ENCODE data around the gene CILP.

CILP gene

DNA sequence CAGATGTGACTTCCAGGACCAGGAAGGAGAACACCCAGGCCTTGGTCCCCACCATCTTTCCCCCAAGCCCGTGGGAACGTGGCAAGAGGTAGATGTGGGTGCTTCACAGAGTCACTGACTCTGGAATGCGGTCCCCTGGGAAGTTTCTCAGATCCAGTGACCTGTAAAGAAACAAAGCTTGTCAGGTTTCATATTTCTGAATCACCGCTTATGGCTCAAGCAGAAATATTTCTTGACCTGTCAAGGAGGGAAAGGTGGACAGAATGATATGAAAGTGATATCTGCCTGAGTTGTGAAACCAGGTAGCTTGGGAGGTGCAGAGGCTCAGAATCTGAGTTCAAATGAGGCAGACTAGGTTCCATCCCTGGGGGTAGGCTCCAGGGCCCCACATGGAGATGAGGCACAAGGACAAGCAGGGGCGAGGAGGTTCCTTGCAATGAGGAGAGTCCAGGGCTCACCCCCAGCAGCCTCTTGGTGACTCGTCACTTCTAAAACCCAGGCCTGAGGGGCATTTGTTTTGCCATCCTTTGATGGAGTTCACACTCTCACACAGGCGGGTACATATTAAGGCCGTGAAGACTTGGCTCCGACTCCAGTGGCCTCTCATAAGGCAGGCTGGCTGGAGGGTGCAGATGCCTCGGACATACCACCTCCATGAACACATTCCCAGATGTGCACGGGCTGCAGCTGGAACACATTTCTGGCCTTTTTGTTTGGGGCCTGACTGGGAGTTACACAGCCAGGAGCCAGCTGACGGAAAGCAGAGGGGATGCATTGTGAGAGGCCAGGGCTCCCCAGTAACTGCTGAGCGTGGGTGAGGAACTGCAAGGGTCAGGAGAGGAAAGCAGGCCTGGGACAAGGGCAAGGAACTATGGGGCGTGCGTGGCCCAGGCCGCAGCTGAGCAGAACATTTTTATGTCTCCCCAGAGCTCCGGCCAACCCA lies 1.3 kb downstream of the CILP start:
- Histone ChIP-seq H3K27me3 (ENCODE audit: low read length) (no peaks in the 10 kb centered on the region), H3K9ac (ENCODE audit: low read length) (no peak overlapping the region), H3K27ac (ENCODE audit: low read depth, low read length) (no peak overlapping the region), H4K20me1 (ENCODE audit: low read depth, low read length) (no peaks in the 10 kb centered on the region), H2AFZ (ENCODE audit: low read depth, low read length, severe bottlenecking) (no peak overlapping the region), H3K4me3 (ENCODE audit: insufficient read depth, low read length, poor library complexity, severe bottlenecking) (no peak overlapping the region), H3K4me2 (ENCODE audit: low read depth, low read length, poor library complexity, severe bottlenecking) (no peak overlapping the region), H3K9me3 (ENCODE audit: insufficient read depth, low read length) (no peaks in the 10 kb centered on the region), H3K9me2 (replicated peaks; ENCODE audit: insufficient read depth, low read length) (no peaks in the 10 kb centered on the region), H3K36me3 (ENCODE audit: low read length) (no peaks in the 10 kb centered on the region), H3K79me2 (ENCODE audit: insufficient read depth, low read length) (no peaks in the 10 kb centered on the region), H3F3A (ENCODE audit: insufficient read depth) (no peaks in the 10 kb centered on the region)
- TF ChIP-seq EZH2phosphoT487 (conservative IDR thresholded peaks at IDR 0.05; ENCODE audit: low read length): no peak
- TF ChIP-seq, protein P1, sequence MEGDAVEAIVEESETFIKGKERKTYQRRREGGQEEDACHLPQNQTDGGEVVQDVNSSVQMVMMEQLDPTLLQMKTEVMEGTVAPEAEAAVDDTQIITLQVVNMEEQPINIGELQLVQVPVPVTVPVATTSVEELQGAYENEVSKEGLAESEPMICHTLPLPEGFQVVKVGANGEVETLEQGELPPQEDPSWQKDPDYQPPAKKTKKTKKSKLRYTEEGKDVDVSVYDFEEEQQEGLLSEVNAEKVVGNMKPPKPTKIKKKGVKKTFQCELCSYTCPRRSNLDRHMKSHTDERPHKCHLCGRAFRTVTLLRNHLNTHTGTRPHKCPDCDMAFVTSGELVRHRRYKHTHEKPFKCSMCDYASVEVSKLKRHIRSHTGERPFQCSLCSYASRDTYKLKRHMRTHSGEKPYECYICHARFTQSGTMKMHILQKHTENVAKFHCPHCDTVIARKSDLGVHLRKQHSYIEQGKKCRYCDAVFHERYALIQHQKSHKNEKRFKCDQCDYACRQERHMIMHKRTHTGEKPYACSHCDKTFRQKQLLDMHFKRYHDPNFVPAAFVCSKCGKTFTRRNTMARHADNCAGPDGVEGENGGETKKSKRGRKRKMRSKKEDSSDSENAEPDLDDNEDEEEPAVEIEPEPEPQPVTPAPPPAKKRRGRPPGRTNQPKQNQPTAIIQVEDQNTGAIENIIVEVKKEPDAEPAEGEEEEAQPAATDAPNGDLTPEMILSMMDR (IDR thresholded peaks at IDR 0.05; ENCODE audit: insufficient read depth, low read length, poor library complexity, severe bottlenecking): no peak

GRCh38 chr15:65208647-65209046 lies 2.6 kb downstream of the CILP start:
- no peaks in the 10 kb centered on the region for H3K27me3 ChIP-seq (ENCODE audit: low read length)
- no peaks in the 10 kb centered on the region for H3K36me3 ChIP-seq (ENCODE audit: low read length)
- H3K9ac ChIP-seq (ENCODE audit: low read length): no peak overlapping the region
- no peak overlapping the region for H3K4me3 ChIP-seq (ENCODE audit: insufficient read depth, low read length, poor library complexity, severe bottlenecking)
- H3F3A ChIP-seq (ENCODE audit: insufficient read depth): no peaks in the 10 kb centered on the region
- TF ChIP-seq, protein P1 (IDR thresholded peaks at IDR 0.05; ENCODE audit: insufficient read depth, low read length, poor library complexity, severe bottlenecking): no peak
- TF ChIP-seq EZH2phosphoT487 (conservative IDR thresholded peaks at IDR 0.05; ENCODE audit: low read length): no peak
- no peaks in the 10 kb centered on the region for H3K9me3 ChIP-seq (ENCODE audit: insufficient read depth, low read length)
- no peaks in the 10 kb centered on the region for H3K79me2 ChIP-seq (ENCODE audit: insufficient read depth, low read length)
- H3K4me2 ChIP-seq (ENCODE audit: low read depth, low read length, poor library complexity, severe bottlenecking): no peak overlapping the region
- H3K9me2 ChIP-seq (replicated peaks; ENCODE audit: insufficient read depth, low read length): no peaks in the 10 kb centered on the region
- no peak overlapping the region for H3K27ac ChIP-seq (ENCODE audit: low read depth, low read length)
- no peaks in the 10 kb centered on the region for H4K20me1 ChIP-seq (ENCODE audit: low read depth, low read length)
- no peak overlapping the region for H2AFZ ChIP-seq (ENCODE audit: low read depth, low read length, severe bottlenecking)

- no peaks in the 10 kb centered on the region for H3K9me3 ChIP-seq (ENCODE audit: insufficient read depth, low read length)
- no peak overlapping the region for H3K4me3 ChIP-seq (ENCODE audit: insufficient read depth, low read length, poor library complexity, severe bottlenecking)
- H3K4me2 ChIP-seq (ENCODE audit: low read depth, low read length, poor library complexity, severe bottlenecking): no peak overlapping the region
- H3K27ac ChIP-seq (ENCODE audit: low read depth, low read length): no peak overlapping the region
- no peaks in the 10 kb centered on the region for H3F3A ChIP-seq (ENCODE audit: insufficient read depth)
- H4K20me1 ChIP-seq (ENCODE audit: low read depth, low read length): no peaks in the 10 kb centered on the region
- H3K36me3 ChIP-seq (ENCODE audit: low read length): no peaks in the 10 kb centered on the region
- H2AFZ ChIP-seq (ENCODE audit: low read depth, low read length, severe bottlenecking): no peak overlapping the region
- H3K79me2 ChIP-seq (ENCODE audit: insufficient read depth, low read length): no peaks in the 10 kb centered on the region
- no peak overlapping the region for H3K9ac ChIP-seq (ENCODE audit: low read length)
- TF ChIP-seq, protein P1 (IDR thresholded peaks at IDR 0.05; ENCODE audit: insufficient read depth, low read length, poor library complexity, severe bottlenecking): no peak
- TF ChIP-seq EZH2phosphoT487 (conservative IDR thresholded peaks at IDR 0.05; ENCODE audit: low read length): no peak
- H3K9me2 ChIP-seq (replicated peaks; ENCODE audit: insufficient read depth, low read length): no peaks in the 10 kb centered on the region
- no peaks in the 10 kb centered on the region for H3K27me3 ChIP-seq (ENCODE audit: low read length)
These were observed 3.9 kb downstream of the CILP start for GRCh38 chr15:65207280-65207840.

All from SU-DHL-6 (cell line).